HCT116 (cell line): ENCODE data around the gene TGM6.

ENCODE experiments used
- ATF3 ChIP-seq: IDR thresholded peaks from 2 replicates; pipeline ENCODE4 v1.6.1; 2012
- CEBPB ChIP-seq: IDR thresholded peaks from 2 replicates; pipeline ENCODE4 v1.6.1; 2012; ENCODE audit warnings: low read depth
- CTCF ChIP-seq, 3 experiments: fragments of 200-600 bp in 1 of 3; sonication (generic) in 1 of 3; IDR thresholded peaks in 2 of 3; conservative IDR thresholded peaks in 1 of 3; 2 replicates each; pipeline ENCODE4 v1.5.1; 2012 to 2017; ENCODE audit warnings: low read depth in 2 of 3, low read length in 2 of 3, antibody characterized with exemption in 1 of 3, borderline replicate concordance in 1 of 3, control low read depth in 1 of 3, mild to moderate bottlenecking in 1 of 3, mixed read lengths in 1 of 3, mixed run types in 1 of 3, moderate library complexity in 1 of 3; ENCODE audit not compliant: insufficient read depth in 1 of 3
- EZH2 ChIP-seq: fragments of 200-600 bp; sonication (generic); IDR thresholded peaks from 2 replicates; pipeline ENCODE4 v1.6.1; 2017; ENCODE audit warnings: antibody characterized with exemption, mixed run types
- FOSL1 ChIP-seq: IDR thresholded peaks from 2 replicates; pipeline ENCODE4 v1.6.1; 2012; ENCODE audit warnings: low read depth
- MAX ChIP-seq: IDR thresholded peaks from 2 replicates; pipeline ENCODE4 v1.6.1; 2012
- POLR2A ChIP-seq: IDR thresholded peaks from 2 replicates; pipeline ENCODE4 v1.7.0; 2011; ENCODE audit warnings: borderline replicate concordance; ENCODE audit not compliant: insufficient read depth, insufficient read length; ENCODE audit errors: extremely low read depth
- POLR2AphosphoS5 ChIP-seq: IDR thresholded peaks from 2 replicates; pipeline ENCODE4 v1.6.1; 2011; ENCODE audit warnings: mild to moderate bottlenecking, low read depth, low read length, moderate library complexity
- SRF ChIP-seq: IDR thresholded peaks from 2 replicates; pipeline ENCODE4 v1.6.1; 2012; ENCODE audit warnings: low read depth

GRCh38 chr20:2333821-2334220 is 46.9 kb upstream of the TGM6 start:
- TF ChIP-seq ATF3 (no peak), MAX (no peak), CTCF (IDR thresholded peaks at IDR 0.05 in 2 of 3, conservative IDR thresholded peaks at IDR 0.05 in 1 of 3; ENCODE audit: borderline replicate concordance in 1 of 3, insufficient read depth in 1 of 3, low read depth in 2 of 3, low read length in 2 of 3) (no peak), FOSL1 (no peak), POLR2AphosphoS5 (no peak), SRF (no peak), POLR2A (no peak), EZH2 (no peak), CEBPB (no peak)
